Measurements from ENCODE around the gene ITPRIP.

Gene ITPRIP

DNA sequence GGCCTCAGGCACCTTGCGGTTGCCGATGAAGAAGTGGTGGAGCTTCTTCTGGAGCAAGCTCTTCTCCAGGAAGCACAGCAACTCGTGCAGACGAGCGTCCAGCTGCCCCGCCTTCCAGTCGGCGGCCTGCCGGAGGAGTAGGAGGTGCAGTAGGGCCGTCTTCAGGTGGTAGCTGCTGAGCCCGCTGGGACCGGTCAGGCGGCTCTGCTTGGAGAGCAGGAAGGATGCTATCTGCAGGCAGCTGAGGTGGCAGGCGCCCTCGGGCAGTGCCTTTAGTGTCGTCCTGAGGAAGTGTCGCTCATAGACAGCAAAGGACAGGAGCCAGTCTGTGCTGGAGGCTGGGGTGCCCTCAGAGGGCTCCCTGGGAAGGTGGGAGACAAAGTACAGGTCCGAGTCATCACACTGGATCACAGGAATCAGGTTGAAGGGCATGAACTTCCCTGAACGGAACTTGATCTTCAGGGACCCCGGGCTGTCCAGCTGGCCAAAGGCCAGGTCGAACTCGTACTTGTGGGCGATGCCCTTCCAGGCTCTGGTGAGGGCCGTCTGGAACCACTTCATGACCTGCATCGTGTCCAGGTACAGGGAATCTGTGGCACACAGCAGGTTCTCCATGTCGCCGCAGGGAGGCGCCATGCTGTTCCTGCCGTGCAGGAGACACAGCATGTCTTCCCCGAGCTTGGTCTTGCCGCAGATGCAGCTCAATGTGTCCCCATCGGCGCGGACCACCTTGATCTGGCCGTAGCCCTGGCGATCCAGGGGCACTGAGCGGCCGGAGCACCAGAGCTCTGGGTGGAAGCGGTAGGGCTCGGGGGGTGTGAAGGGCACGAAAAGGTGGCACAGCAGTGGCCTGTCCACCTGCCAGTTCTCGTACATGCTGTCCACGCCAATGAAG lies 23.4 kb downstream of the ITPRIP start:
- TF ChIP-seq ZNF8 (CRISPR knock-in tag; IDR thresholded peaks at IDR 0.05) (no peak), ZNF70 (CRISPR knock-in tag; IDR thresholded peaks at IDR 0.05) (no peak), CSDC2 (CRISPR knock-in tag; IDR thresholded peaks at IDR 0.05) (no peak), OSR1 (CRISPR knock-in tag; IDR thresholded peaks at IDR 0.05) (no peak)
- no peak for ATAC-seq

DNA sequence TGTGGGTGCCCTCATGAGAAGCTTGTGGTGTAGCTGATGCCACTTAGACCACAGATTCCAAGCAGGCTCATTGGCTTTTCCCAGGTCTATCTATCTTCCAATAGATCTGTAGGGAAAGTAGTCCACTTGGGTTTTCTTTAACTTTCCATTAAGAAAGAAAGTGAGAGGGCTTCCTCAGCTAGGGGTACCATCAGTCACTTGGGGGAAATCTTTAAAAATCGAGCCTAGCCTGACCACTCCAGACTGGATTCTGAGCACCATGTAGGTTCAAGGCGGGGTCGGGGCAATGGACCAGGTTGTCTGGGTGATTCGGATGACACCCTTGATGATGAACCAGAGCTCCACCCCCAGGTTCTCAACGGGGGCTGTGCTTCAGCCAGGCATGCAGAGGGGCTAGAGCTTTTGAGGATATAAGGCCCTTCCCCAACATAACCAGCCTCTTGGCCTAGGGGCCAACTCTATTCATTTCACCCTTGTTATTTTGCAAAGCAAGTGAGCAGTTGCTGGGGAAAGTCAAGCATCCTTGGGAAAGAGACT lies 27.0 kb downstream of the ITPRIP start:
- no peak for TF ChIP-seq TCF4 (CRISPR knock-in tag; IDR thresholded peaks at IDR 0.05; ENCODE audit: borderline replicate concordance)
- TF ChIP-seq ARNTL (CRISPR knock-in tag; IDR thresholded peaks at IDR 0.05; ENCODE audit: borderline replicate concordance, low read depth), result no peak
- no peak for TF ChIP-seq ZNF8 (CRISPR knock-in tag; IDR thresholded peaks at IDR 0.05)
- TF ChIP-seq, protein P1, sequence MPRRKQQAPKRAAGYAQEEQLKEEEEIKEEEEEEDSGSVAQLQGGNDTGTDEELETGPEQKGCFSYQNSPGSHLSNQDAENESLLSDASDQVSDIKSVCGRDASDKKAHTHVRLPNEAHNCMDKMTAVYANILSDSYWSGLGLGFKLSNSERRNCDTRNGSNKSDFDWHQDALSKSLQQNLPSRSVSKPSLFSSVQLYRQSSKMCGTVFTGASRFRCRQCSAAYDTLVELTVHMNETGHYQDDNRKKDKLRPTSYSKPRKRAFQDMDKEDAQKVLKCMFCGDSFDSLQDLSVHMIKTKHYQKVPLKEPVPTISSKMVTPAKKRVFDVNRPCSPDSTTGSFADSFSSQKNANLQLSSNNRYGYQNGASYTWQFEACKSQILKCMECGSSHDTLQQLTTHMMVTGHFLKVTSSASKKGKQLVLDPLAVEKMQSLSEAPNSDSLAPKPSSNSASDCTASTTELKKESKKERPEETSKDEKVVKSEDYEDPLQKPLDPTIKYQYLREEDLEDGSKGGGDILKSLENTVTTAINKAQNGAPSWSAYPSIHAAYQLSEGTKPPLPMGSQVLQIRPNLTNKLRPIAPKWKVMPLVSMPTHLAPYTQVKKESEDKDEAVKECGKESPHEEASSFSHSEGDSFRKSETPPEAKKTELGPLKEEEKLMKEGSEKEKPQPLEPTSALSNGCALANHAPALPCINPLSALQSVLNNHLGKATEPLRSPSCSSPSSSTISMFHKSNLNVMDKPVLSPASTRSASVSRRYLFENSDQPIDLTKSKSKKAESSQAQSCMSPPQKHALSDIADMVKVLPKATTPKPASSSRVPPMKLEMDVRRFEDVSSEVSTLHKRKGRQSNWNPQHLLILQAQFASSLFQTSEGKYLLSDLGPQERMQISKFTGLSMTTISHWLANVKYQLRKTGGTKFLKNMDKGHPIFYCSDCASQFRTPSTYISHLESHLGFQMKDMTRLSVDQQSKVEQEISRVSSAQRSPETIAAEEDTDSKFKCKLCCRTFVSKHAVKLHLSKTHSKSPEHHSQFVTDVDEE (CRISPR knock-in tag; IDR thresholded peaks at IDR 0.05), result no peak
- TF ChIP-seq, protein P2, sequence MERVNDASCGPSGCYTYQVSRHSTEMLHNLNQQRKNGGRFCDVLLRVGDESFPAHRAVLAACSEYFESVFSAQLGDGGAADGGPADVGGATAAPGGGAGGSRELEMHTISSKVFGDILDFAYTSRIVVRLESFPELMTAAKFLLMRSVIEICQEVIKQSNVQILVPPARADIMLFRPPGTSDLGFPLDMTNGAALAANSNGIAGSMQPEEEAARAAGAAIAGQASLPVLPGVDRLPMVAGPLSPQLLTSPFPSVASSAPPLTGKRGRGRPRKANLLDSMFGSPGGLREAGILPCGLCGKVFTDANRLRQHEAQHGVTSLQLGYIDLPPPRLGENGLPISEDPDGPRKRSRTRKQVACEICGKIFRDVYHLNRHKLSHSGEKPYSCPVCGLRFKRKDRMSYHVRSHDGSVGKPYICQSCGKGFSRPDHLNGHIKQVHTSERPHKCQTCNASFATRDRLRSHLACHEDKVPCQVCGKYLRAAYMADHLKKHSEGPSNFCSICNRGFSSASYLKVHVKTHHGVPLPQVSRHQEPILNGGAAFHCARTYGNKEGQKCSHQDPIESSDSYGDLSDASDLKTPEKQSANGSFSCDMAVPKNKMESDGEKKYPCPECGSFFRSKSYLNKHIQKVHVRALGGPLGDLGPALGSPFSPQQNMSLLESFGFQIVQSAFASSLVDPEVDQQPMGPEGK (CRISPR knock-in tag; IDR thresholded peaks at IDR 0.05; ENCODE audit: borderline replicate concordance), result no peak
- no peak for TF ChIP-seq ZFP30 (CRISPR knock-in tag; IDR thresholded peaks at IDR 0.05)
- no peak for TF ChIP-seq PPARA (CRISPR knock-in tag; IDR thresholded peaks at IDR 0.05; ENCODE audit: borderline replicate concordance)
- no peak for TF ChIP-seq OSR1 (CRISPR knock-in tag; IDR thresholded peaks at IDR 0.05)
- TF ChIP-seq BACH2 (CRISPR knock-in tag; IDR thresholded peaks at IDR 0.05; ENCODE audit: borderline replicate concordance), result no peak
- TF ChIP-seq CSRNP3 (CRISPR knock-in tag; IDR thresholded peaks at IDR 0.05), result no peak
- no peak for TF ChIP-seq GLIS3 (CRISPR knock-in tag; IDR thresholded peaks at IDR 0.05)
- TF ChIP-seq ZFP3 (CRISPR knock-in tag; IDR thresholded peaks at IDR 0.05), result no peak
- TF ChIP-seq ISL1 (CRISPR knock-in tag; IDR thresholded peaks at IDR 0.05), result no peak
- TF ChIP-seq, protein P3, sequence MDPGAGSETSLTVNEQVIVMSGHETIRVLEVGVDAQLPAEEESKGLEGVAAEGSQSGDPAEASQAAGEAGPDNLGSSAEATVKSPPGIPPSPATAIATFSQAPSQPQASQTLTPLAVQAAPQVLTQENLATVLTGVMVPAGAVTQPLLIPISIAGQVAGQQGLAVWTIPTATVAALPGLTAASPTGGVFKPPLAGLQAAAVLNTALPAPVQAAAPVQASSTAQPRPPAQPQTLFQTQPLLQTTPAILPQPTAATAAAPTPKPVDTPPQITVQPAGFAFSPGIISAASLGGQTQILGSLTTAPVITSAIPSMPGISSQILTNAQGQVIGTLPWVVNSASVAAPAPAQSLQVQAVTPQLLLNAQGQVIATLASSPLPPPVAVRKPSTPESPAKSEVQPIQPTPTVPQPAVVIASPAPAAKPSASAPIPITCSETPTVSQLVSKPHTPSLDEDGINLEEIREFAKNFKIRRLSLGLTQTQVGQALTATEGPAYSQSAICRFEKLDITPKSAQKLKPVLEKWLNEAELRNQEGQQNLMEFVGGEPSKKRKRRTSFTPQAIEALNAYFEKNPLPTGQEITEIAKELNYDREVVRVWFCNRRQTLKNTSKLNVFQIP (CRISPR knock-in tag; IDR thresholded peaks at IDR 0.05; ENCODE audit: borderline replicate concordance, low read depth), result no peak
- no peak for TF ChIP-seq CREB5 (CRISPR knock-in tag; IDR thresholded peaks at IDR 0.05; ENCODE audit: low read depth)
- no peak for TF ChIP-seq ZNF565 (CRISPR knock-in tag; conservative IDR thresholded peaks at IDR 0.05; ENCODE audit: low read depth)
- no peak for TF ChIP-seq ZNF70 (CRISPR knock-in tag; IDR thresholded peaks at IDR 0.05)
- no peak for TF ChIP-seq RARB (CRISPR knock-in tag; IDR thresholded peaks at IDR 0.05)
- ATAC-seq, result no peak
